GM18867 (cell line): ENCODE data around the gene ATP7B.
"Not testable (repeated sequence)": the region's sequence is repeated elsewhere in the genome, so short reads cannot be mapped to it uniquely, and the experiment has no call there.

Experiments
- ATAC-seq: cut with Tn5 transposase; IDR thresholded peaks from one replicate; pipeline ENCODE4 v1.9.1; 2021; ENCODE audit warnings: mild to moderate bottlenecking, moderate library complexity; ENCODE audit not compliant: unreplicated experiment

ATP7B gene

DNA sequence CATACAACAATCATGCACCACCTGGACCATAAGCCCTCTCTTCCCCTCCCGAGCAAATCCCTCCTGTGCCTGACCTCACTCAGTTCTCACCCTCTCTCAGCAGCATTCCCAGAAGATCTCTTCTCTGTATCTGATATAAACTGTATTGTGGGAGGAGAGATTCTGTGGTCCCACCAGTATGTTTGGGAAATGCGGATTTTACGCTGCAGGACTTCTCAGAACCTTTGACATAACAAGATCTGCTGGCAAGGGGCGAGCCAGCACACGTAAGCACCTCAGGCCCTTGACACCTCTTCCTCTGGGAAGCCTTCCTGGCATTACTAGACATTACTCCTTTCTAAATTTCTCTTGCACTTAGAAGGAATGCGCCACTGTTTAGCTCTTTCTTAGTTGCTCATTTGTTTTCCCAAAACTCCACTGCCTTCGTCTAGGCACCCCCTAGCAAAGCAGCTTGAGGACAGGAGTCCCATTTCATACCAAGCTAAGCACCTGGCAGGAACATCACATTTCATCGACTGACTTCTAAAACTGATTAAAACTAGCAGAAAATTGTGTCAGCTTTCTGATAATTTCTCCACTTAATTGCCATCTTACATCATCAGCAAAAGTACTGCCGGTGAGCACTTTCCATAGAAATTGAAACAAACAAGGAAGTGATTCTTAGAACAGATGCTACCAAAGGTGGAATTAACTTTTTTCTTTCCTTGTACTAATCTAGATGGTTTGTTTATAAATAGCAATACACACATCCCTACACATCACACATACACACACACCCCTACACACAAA is 86.3 kb downstream of the ATP7B start:
- ATAC-seq, result no peak

DNA sequence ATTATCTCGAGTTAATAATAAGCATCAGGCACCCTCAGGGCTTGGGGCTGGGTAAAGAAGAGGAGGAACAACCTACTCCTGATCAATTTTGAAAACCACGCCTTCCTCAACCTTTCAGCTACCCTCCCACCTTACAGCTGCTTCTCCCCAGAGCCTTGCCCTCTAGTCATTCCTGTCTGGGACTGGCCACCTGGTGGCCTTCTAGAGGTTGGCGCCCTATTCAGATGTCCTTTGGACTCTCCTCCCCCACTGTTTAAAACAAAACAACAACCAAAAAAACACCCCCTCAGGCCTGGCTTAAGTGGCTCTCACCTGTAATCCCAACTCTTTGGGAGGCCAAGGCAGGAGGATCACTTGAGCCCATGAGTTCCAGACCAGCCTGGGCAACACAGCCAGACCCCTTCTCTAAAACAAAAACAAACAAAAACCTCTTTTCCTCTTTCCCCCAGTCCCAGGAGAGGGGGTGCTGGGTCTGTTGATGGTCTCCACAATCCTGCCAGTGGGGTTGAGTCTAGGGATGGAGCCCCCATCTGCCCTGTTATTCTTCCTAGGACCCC is 87.2 kb downstream of the ATP7B start:
- no peak for ATAC-seq

DNA sequence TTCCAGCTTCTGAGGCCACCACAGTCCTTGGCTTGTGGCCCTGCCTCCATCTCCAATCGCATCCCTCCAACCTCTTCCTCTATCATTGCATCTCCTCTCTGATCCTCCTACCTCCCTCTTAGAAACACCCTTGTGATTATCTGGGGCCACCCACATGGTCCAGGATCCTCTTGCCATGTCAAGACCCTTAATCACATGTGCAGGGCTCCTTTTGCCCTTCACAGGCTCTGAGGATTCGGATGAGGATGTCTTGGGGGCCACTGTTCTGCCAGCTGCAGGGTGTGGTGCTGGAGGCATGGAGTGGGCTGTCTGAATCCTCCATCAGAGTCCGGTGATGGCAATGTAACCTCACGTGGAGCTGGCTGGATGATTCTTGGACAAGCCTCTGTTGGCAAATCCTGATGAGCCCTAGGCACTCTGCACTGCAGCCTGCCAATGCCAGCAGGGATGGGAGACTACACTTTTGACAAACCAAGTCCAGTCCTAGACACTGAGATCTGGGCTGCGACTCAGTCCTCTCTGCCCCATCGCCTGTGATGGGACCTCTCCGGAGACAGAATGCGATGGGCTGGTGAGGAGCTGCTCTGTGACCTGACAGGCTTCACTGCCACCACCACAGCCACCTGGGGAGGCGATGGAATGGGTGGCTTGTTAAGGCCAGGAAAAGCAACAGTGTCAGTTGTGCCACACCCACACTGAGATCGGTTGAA is 88.3 kb downstream of the ATP7B start:
- ATAC-seq, result no peak

DNA sequence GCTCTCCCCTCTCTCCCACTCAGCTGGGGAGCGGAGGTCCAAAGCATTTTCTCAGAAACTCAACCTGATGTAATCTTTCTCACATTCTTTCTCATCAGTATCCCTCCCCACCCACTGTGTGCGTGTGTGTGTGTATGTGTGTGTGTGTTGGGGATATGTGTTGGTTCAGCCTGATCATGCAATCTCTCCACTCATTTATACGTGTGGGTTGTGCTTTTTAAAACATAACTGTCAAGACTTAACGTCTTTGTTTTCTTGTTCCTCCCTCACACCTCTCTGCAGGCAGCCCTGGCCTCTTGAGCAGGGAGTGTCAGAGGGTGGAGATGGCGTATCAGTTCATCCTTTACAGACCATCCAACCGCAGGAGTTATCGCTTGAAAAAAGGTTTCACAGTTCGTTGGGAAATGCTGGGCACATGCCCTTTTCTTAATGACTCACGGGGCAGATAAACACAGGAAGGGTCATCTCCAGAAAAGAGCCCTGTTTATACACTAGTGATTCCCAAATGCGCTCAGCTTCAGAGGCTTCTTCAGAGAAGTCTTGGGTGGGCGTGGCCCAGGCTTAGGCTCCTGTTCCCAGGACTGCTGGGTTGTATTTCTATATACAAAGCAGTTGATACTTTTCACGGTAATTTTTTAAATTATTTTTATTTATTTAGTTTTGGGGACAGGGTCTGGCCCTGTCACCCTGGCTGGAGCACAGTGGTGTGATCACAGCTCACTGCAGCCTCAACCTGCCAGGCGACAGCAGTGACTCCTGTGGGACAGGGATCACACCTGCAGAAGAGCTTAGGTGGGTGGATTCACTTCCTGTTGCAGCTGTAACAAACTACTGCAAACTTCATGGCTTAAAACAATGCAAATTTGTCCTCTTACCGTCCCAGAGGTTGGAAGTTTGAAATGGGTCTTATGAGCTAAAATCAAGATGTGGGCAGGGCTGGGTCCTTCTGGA is 89.2 kb downstream of the ATP7B start:
- ATAC-seq, result peak; percentile 56

DNA sequence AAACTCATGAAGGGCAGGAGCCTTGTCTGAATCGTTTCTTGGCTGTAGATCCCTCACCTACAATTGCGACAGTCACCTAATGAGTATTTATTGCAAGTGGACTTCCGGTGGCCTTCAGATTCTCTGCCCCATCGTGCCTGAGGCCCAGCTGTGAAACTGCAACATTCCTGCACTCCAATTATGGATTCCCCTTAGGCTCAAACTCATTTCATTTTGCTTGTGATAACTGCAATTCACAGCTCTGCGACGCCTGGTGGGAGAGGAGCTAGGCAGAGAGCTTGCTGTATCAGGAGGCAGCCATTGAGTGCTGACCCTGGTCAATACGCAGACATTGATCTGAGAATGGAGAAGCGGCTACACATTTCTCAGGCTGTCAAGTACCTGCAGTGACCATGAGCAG is 90.5 kb downstream of the ATP7B start:
- no peak for ATAC-seq

DNA sequence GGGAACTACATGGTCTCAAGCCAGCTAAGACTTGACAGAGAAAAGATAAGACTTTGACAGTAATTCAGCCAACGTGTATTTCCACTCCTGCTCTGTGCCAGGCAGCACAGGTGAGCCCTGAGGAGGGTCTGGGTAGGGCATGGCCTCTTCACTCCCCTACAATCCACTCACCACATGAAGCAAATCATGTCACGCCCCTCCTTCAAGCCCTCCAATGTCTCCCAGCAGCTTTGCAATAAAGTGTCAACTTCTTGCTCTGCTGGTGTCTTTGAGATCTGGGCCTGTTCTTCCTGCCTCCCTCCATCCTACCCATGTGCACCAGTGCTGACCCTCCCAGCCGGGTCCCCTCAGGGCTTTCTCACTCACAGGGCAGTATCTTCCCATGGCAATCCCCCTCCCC is 91.0 kb downstream of the ATP7B start:
- no peak for ATAC-seq

DNA sequence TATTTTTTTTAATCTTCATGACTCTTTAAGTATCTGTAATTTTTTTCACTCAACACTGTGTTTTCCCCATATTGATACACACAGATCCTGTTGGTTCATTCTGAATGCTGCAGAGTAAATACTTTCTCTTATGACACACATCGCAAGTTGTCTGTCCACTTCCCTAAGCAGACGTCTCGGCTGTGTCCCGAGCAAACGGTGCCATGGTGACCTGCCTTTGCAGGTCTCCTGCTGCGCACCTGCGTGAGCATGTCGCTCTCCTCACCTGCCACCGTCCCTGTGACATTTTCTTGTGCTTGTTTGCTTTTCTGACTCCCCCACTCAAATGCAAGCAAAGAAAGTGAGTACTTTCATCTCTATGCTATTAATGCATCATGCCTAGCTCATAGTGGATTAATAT is 91.7 kb downstream of the ATP7B start:
- ATAC-seq, result no peak

DNA sequence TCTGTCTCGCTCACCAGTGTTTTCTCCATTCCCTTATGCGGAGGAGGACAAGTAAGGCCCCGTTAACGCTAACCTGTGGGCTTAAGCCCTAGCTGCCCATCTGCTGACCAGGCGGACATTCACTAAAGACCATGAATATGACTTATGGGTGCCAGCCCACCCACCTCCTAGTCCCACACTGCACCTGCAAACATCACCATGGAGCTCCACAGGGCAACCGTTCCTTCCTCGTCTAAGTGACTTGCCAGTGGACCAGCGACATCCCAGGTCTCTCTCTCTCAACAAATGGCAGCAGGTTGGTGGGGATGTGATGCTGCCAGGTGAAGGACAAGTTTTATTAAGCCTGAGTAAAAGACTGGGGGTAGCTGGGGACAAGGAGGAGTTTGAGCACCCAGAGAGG is 94.3 kb downstream of the ATP7B start:
- no peak for ATAC-seq

DNA sequence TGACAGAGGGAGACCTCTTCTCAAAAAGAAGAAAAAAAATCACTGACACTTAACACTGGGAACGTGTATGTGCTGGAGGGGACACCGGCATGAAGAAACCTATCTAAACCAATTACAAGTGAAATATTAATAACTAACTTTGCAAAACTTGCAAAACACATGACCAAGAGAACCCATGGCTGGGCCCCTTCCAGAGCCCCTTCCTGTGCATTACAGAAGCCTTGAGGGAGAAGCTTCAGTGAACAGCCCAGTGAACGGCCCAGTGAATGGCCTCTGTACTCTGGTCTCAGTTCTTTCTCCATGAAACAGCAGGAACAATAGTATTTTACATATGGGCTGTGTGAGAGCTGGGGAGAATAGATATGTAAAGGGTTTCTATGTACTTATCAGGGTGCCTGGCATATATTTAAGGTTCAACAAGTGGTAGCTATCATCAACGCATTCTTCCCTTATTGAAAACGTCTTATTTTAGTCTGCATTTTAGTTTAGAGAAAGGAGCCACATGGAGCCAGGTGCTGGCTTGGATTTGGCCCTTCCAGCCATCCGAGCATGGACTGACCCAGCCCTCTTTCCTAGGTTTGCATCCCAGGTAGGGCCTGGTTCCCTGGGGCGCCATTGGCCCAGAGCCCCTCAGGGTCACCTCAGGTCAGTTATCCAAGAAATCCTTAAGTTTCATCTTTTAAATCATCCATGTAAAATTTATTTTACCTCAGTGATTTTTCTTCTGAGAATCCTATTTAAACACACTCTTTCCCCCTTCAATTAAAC is 95.0 kb downstream of the ATP7B start:
- no peak for ATAC-seq

DNA sequence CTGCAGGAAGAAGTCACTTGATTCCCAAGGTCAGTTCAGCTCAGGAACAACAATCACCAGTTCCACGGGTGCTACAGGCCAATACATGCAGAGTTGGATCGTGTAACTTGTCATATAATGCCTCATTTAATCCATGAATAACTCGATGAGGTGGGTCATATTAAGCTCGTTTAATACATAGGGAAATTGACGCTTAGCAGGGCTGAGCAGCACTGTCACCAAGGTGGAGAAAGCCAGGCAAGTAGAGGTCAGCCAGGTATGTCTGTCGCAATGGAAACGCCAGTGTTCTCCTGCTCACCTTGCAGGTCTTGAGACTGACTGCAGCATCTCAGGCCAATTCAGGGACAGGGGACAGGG is 97.1 kb downstream of the ATP7B start:
- no peak for ATAC-seq

DNA sequence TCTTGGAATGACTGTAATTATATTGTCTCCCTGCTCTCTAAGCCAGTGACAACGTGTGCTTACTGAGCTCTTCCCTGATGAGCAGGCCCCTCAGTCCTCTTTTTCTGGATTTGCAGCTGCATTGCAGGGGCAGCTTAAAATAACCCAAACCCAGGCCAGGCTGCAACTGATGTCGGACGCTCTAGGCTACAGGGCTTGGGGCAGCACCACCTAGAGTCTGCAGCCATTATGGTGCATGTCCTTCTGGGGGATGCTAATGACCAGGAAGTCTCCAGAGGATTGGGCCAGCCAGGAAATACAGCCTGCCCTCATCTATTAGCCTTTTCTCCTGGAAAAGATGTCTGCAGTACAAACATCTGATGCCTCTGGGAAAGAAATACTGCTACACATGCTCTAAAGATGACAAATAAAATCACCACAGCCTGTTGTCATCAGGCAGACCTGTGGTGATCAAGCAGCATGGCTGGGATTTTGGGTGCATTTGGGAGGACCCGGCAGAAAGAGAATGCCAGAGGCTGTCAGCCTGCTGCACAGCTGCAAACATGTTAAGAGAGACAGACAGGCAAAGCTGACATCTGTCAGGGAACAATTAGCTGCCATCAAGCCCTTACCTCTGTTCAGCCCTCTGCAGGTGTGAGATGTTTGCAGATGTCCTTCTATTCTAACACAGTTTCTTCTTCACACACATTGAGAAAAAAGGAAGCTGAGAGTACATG is 97.7 kb downstream of the ATP7B start:
- no peak for ATAC-seq

DNA sequence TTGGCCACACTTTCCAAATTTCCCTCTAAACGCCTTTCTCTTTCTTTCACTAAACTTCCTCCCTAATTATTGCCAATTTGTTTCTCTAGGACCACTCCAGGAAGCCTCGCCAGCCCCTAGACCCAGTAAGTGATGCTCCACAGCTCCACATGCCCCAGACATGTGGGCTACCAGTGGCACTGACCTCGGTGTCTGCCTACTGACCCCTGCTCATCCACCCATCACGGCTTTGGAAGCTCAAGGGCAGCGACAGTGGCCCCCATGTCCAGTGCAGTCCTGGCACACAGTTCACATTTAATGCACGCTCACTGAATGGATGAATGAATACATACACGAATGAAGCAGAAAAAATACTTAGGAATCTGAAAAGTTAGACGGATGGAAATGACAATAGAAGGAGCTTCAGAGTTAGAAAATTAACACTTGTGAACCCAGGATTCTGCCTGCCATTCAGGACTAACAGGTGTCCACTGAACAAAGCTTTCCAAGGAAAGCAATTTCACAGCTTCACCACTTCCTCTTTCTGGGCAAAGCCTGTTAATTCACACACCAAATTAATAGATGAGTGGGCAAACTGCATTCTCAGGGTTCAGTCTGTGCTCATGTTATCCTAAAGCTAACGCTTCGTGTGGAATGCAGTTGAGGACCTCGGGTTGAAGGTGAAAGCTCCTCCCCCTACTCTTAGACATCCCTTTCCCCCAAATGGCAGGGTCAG is 98.6 kb downstream of the ATP7B start:
- no peak for ATAC-seq

DNA sequence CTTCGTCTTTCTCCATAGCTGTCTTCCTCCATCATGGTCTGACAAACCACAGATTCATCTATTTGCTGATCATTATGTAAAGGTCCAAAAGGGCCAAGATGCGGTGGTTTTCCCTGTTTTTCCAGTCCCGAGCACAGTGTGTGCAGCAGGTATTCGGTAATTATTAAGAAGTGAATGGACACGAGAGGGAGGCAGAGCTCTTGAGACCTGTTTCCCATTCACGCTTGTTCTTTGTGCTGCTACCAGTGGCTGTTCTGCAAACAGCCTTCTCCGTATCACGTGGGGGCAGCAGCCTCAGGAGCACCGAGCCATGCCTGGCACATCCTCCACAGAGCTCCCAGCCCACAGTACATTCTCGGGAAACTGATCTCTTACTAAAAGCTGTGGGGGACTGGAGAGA is 99.2 kb downstream of the ATP7B start:
- no peak for ATAC-seq

DNA sequence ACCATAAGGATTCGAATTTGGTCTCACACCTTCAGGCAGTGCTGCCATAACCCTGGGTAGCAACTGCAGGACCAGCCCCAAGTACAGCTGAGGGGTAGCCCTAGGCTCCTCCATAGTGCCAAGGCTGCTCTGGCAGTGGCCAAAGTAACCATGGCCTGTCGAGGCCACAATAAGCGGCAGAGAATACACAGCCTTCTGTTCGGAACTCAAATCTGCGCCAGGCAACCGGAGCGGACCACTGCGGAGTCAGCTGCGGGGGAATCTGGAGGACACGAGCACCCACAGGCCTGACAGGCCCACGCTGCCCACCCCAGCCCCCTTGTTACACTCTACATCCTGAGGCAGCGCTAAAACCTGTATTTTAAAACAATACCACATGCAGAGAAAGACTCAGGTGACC is 100.7 kb downstream of the ATP7B start:
- no peak for ATAC-seq

DNA sequence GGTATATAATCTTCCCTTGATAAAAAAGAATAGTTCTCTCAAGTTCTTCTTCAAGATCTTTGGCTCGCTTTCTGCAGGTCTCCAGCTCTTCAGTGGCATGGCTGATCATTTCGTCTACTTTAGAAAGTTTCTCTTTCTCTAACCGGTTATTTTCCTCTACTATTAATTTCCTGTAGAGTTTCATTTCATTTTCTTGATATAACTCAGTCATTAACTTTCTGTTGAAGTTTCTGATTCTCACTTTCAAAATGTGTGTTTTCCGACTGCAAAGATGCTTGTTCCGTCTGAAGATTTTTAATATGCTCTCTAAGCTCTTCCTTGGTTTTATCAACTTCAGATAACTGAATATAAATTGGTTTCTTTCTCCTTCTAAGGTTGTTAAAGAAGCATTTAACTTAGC is 102.0 kb downstream of the ATP7B start:
- not testable (repeated sequence) for ATAC-seq

DNA sequence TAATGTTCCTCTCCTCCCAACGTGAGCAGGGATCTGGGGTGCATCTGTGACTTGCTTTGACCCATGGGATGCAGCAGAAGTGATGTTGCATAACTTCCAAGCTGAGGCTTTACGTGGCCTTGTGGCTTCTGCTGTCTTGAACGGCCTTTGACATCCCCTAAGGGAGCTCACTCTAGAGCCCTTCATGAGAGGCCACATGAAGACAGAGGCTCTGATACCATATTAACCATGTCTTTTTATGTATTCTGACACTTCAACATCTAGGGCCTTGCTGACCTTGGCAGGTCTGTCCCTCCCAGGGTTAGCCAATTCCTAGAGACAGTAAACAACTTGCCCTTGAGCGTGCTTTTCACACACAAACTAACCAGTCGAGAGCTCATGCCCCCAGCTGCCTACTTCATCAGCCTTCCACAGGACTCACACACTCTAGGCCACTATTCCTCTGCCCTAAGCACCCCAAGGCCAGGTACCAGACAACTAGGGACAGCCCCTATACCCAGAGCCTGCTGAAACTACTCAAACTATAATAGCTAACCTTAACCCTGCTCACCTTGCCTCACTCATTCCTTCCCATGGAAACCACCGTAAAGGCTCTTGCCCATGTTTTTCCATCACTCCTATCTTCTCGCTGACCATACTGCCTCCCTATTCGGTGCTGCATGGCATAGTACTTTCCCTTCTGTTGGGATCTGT is 104.1 kb downstream of the ATP7B start:
- no peak for ATAC-seq

DNA sequence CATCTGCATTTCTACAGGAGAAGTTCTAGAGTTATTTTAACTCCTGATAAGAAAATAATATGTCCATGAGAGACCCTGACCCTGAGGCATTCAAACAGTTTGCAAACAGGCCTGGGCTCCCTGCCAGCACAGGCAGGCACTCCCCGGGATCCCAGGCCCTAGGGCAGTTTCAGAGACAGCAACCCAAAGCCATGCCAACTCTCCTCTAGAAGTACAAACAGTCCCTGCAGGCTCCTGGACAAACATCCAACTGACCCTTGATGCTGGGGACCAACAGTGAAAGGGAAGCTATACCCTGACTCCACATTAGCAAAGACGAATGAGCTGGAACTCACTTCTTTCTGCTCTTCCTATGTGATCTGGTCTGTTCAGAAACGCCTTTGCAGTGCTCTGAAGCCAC is 104.7 kb downstream of the ATP7B start:
- no peak for ATAC-seq

DNA sequence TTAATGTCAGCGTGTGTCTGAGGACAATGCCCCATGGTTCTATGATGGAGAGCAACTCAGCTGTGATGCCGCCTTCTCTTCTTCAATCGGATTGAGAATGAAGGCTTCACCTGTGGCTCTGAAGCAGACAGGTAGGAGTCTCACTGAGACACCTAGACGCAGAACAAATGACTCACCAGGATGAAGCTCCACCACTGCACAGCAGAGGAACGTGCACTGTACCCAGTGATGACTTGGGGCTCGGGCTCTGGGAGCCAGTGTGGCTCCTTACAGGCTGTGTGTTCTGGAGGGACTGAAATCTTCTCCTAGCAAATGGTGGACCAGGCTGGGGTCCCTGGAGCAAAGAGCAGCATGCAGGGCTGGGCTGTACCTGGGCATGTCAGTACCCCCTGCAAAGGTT is 105.5 kb downstream of the ATP7B start:
- no peak for ATAC-seq

DNA sequence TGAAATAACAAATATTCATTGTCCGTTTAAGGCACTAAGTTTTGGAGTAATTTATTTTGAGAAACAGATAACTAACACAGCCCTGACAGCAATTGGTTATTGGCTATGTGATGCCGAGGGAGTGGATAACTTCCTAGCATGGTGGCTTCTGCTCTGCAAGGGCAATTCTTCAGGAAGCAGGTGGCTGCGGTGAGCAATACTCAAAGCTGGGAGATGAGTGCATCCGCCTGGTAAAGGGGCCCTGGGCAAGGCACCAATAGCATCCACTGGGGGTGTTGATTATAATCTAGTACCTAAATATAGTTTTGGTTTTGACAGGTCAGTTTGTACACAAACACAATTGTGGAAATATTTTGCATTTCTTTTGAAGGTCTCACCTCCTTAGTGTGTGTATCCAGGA is 108.5 kb downstream of the ATP7B start:
- ATAC-seq, result no peak
